Muscle layer of colon (tissue), 2 donors: Measurements from ENCODE around the gene SCLT1.
A peak's percentile ranks its signal among the peaks of the same experiment; 100 is the strongest.
"Not testable (repeated sequence)": the region's sequence is repeated elsewhere in the genome, so short reads cannot be mapped to it uniquely, and the experiment has no call there.

Experiments used
- H3K27ac ChIP-seq: one replicate; pipeline ENCODE4 v1.7.0; 2013; ENCODE audit warnings: low read depth, mild to moderate bottlenecking, low read length, moderate library complexity
- H3K27me3 ChIP-seq, 2 donors: one replicate each; pipeline ENCODE4 v1.7.0; 2013; ENCODE audit warnings: low read length in 2 of 2, mild to moderate bottlenecking in 2 of 2; ENCODE audit not compliant: insufficient read depth in 2 of 2, control insufficient read depth in 1 of 2
- H3K36me3 ChIP-seq: one replicate; pipeline ENCODE4 v1.7.0; 2013; ENCODE audit warnings: mild to moderate bottlenecking, low read length; ENCODE audit not compliant: insufficient read depth
- H3K4me1 ChIP-seq: one replicate; pipeline ENCODE4 v1.7.0; 2013; ENCODE audit warnings: mild to moderate bottlenecking, low read length; ENCODE audit not compliant: insufficient read depth
- H3K4me3 ChIP-seq, 2 donors: one replicate each; pipeline ENCODE4 v1.7.0; 2013; ENCODE audit warnings: low read length in 2 of 2, low read depth in 1 of 2, mild to moderate bottlenecking in 1 of 2, moderate library complexity in 1 of 2
- H3K9ac ChIP-seq: one replicate; pipeline ENCODE4 v1.7.0; 2013; ENCODE audit warnings: low read length
- H3K9me3 ChIP-seq: one replicate; pipeline ENCODE4 v1.7.0; 2013; ENCODE audit warnings: mild to moderate bottlenecking, low read length
- donor health status: abdominal sarcoma.
- donor health status: Adenocarcinoma of cecum.

SCLT1 gene

DNA sequence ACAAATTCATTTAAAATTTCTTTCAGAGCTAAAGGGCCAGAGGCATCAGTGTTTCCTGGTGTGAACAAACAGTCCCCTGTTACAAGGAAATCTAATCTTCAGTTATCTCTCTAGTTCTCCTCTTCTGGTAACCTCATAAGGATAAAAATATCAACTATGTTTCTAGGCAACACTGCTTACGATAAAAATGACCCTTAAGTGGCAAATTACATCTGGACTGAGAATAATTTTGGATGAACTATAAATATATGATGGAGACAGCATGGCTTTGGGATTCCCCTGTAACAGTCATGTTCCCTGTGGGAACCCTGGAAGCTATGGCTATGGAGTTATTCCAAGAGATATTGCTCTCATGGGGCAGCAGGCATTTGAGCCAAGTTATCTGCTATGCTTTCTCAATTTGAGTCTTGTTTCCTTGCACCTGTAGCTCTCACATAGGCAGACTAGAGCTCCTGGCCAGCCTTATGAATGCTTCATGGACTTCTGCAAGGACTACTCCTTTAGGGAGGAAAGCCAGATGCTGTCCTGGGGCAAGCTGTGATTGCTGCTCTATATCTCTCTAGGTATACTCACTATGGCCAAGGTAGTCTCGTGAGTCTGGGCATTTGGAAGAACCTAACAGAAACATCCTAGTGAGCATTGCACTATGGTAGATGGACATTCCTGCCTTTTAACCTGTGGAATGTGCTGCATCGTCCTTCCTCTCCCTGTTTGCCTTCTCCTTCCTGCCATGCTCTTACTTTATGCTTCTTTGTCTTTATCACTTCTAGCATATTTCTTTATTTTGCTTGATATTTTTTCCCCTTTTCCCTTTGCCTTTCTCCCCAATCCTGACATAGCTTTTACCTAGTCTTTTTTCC, 16.9 kb upstream of the SCLT1 start:
- no peak overlapping the region for H3K4me3 ChIP-seq
- H3K9me3 ChIP-seq, result no peaks in the 10 kb centered on the region
- H3K9ac ChIP-seq, result no peak overlapping the region
- no peaks in the 10 kb centered on the region for H3K27me3 ChIP-seq
- no peaks in the 10 kb centered on the region for H3K36me3 ChIP-seq
- no peaks in the 10 kb centered on the region for H3K4me1 ChIP-seq
- no peak overlapping the region for H3K27ac ChIP-seq

DNA sequence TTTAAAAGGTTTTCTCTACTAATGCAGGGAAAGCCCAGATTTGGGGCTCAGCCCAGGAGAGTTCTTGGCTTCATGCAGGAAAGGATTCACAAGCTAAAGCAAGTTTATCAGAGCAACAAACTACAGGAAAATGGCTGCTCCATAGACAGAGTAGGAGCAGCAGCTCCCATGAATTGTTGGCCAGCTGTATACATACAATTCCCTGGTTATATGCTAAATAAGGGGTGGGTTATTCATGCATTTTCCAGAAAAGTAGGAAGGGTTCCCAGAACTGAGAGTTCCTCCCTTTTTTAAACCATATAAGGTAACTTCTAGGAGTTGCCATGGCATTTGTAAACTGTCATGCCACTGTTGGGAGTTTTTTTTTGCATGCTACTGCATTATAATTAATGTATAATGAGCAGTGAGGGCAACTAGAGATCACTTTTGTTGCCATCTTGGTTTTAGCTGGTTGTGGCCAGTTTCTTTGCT, 5.2 kb upstream of the SCLT1 start:
- Histone ChIP-seq H3K9me3 (no peaks in the 10 kb centered on the region), H3K36me3 (peaks cover 2% of the 10 kb centered on the region), H3K4me3 (no peak overlapping the region), H3K27me3 (no peaks in the 10 kb centered on the region), H3K9ac (no peak overlapping the region), H3K27ac (no peak overlapping the region), H3K4me1 (peaks cover 6% of the 10 kb centered on the region)

DNA sequence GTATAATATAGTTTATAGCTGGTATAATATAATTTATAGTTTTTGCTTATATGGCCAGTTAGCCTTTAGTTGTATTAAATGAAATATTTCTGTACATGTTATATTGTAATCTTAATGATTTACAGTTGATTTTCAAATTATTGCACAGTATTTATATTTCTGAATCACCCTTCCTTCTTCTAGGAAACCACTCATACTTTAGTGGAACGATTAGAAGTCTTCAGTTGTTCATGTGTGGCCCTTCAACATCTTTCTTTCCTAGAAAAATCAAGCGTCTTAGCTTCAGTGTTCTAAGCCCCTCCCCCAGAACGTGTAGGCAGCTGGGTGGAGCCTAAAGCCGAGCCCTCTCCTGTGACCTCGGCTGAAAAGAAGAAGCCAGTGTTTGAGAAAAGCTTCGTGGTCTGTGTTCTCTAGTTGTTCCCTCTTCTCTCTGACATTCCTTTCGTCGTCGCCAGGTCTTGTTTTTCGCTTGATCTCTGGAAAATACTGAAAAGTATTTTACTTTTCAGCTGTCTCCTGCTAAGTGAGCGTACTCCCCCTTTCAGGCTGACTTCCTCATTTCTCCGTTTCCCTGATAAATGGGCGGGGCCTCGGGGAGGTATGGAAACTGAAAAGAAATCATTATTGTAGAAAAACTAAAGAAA, 2.6 kb upstream of the SCLT1 start, which contains the start of gene C4orf33:
TSS of gene C4orf33 (plus strand) at position 342 of the 644 bp plus-strand sequence. CDS start 6,459 bp downstream, outside the sequence.
- Histone ChIP-seq H3K36me3 (no peaks in the 10 kb centered on the region), H3K9ac (peak within 1 kb of the TSS; percentile 70), H3K4me3 (peak within 1 kb of the TSS; percentile 44 to 78), H3K27ac (peak within 1 kb of the TSS; percentile 27), H3K27me3 (no peaks in the 10 kb centered on the region), H3K9me3 (no peaks in the 10 kb centered on the region), H3K4me1 (peaks cover 6% of the 10 kb centered on the region)

DNA sequence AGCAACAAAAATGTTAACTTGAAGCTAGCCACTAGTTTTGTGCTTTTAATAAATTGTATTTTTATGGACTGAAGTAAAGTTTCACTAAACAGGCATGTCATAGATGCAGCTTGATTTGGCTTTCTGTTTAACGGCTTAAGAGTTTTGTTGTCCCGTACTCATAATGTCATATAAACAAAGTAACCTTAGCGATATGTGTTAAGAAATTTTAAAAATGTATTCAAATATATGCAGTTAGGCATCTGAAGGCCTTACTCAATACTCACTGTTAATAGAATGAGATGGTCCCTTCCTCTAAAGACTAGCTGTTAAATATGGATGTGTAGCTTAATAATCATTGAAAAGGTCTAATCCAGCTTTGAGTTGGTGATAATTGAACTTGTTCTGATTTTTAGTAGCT, 1.0 kb upstream of the SCLT1 start:
- Histone ChIP-seq H3K27me3 (no peaks in the 10 kb centered on the region), H3K27ac (peak overlapping the region; percentile 98), H3K9me3 (no peaks in the 10 kb centered on the region), H3K4me1 (peaks cover 6% of the 10 kb centered on the region), H3K9ac (peak overlapping the region; percentile 52), H3K36me3 (no peaks in the 10 kb centered on the region), H3K4me3 (peak overlapping the region in 1 of 2 donors; percentile 85)

DNA sequence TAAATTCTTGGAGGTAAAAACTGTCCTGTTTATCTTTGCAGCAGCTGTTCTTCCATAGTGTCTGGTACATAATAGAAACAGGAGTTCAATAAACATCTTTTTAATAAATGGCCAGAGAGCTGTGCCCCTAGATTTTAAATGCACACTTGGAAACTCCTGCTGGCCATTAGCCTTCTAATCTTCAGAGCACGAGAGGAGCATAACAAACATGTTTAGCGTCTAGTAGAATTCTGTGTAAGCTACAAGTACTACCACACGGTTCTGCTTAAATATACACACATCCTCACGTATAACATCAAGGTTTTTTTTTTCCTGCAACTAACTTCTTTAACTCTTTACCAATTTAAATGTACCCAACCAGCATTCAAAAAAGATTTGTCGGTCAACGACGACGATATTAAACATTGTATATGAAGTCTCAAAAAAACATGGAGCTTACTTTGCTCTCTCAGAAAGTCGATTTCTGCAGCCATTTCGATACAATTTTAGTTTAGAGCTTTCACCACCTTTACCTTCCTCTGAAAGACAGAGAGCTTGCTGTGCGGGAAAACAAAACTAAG, 628 bp downstream of the SCLT1 start:
- H3K27ac ChIP-seq, result peak overlapping the region; percentile 98
- peaks cover 6% of the 10 kb centered on the region for H3K4me1 ChIP-seq
- no peaks in the 10 kb centered on the region for H3K27me3 ChIP-seq
- H3K9ac ChIP-seq, result peak overlapping the region; percentile 52
- H3K36me3 ChIP-seq, result no peaks in the 10 kb centered on the region
- no peaks in the 10 kb centered on the region for H3K9me3 ChIP-seq
- peak overlapping the region; percentile 73 to 85 for H3K4me3 ChIP-seq

DNA sequence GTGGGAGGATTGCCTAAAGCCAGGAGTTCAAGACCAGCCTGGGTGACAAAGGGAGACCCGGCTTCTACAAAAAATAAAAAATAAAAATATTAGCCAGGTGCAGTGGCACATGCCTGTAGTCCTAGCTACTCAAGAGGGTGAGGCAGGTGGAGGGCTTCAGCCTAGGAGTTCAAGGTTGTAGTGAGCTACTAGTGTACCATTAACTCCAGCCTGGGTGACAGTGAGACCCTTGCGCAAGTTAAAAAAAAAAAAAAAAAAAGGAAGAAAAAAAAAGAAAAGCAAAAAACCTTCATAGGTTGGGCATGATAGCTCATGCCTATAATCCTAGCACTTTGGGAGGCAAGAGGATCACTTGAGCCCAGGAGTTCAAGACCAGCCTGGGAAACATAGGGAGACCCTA, 5.8 kb downstream of the SCLT1 start:
- Histone ChIP-seq H3K9ac (no peak overlapping the region), H3K4me3 (no peak overlapping the region), H3K27ac (no peak overlapping the region), H3K36me3 (no peaks in the 10 kb centered on the region), H3K27me3 (no peaks in the 10 kb centered on the region), H3K4me1 (no peaks in the 10 kb centered on the region), H3K9me3 (no peaks in the 10 kb centered on the region)

DNA sequence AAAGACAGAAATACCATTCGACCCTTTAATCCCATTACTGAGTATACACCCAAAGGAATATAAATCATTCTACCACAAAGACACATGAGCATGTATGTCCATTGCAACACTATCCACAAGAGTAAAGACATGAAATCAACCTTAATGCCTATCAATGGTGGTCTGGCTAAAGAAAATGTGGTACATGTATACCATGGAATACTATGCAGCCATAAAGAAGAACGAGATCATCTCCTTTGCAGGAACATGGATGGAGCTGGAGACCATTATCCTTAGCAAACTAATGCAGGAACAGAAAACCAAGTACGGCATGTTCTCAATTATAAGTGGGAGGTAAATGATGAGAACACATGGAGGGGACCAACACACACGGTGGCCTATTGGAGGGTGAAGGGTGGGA, 7.9 kb downstream of the SCLT1 start:
- Histone ChIP-seq H3K9me3 (no peaks in the 10 kb centered on the region), H3K27me3 (no peaks in the 10 kb centered on the region), H3K4me3 (no peak overlapping the region), H3K36me3 (peaks cover 5% of the 10 kb centered on the region), H3K4me1 (no peaks in the 10 kb centered on the region), H3K9ac (no peak overlapping the region), H3K27ac (no peak overlapping the region)

DNA sequence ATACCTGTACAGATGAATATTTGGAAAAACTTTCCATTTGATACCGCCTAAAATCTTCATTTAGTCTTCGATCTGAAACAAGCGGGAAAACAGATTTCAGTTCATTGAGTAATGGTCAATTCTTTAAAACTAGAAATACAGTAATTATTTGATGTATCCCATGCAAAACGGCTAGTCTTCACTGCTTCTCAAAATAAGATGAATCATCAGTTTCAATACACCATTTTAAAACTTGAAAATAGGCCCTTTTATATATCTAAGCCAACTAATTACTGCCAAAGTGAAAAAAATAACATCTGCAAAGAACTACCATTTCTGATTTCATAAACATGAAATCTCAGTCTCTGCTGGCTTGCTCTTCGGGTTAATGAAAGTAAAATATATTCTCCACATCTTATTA, 11.0 kb downstream of the SCLT1 start:
- Histone ChIP-seq H3K27me3 (no peaks in the 10 kb centered on the region), H3K36me3 (peaks cover 5% of the 10 kb centered on the region), H3K27ac (no peak overlapping the region), H3K4me3 (no peak overlapping the region), H3K4me1 (no peaks in the 10 kb centered on the region), H3K9me3 (no peaks in the 10 kb centered on the region), H3K9ac (no peak overlapping the region)

DNA sequence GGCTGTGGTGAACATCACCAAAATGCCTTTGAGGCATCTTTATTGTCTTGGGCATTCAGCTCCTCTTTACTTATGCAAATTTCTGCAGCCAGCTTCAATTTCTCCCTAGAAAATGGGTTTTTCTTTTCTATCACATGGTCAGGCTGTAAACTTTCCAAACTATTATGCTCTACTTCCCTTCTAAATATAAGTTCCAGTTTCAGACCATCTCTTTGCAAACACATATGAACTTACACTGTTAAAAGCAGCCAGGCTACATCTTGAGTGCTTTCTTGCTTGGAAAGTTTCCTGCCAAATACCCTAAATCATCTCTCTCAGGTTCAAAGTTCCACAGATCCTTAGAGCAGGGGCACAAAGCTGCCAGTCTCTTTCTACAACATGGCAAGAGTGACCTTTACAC, 13.2 kb downstream of the SCLT1 start:
- H3K9me3 ChIP-seq, result no peaks in the 10 kb centered on the region
- no peak overlapping the region for H3K4me3 ChIP-seq
- no peaks in the 10 kb centered on the region for H3K27me3 ChIP-seq
- no peaks in the 10 kb centered on the region for H3K4me1 ChIP-seq
- peaks cover 5% of the 10 kb centered on the region for H3K36me3 ChIP-seq
- no peak overlapping the region for H3K9ac ChIP-seq
- no peak overlapping the region for H3K27ac ChIP-seq

DNA sequence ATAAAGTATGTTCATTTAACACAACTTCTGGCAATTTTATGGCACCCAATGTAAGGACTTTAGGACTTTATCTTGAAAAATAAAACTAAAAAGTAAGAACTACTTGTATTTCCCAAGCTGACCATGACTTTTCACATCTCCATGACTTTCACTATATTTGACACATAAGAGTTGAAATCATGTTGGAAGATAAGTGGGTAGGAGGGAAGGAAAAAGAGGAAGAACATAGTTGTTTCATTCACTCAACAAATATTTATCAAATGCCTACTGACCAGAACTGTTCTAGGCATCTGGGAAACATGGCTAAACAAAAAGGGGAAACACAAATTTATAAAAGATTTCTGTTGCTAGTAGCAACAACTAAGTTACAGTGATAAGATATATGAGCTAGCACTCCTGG, 16.0 kb downstream of the SCLT1 start:
- Histone ChIP-seq H3K9ac (no peak overlapping the region), H3K9me3 (no peaks in the 10 kb centered on the region), H3K27me3 (no peaks in the 10 kb centered on the region), H3K36me3 (peaks cover 5% of the 10 kb centered on the region), H3K4me1 (no peaks in the 10 kb centered on the region), H3K27ac (no peak overlapping the region), H3K4me3 (no peak overlapping the region)

DNA sequence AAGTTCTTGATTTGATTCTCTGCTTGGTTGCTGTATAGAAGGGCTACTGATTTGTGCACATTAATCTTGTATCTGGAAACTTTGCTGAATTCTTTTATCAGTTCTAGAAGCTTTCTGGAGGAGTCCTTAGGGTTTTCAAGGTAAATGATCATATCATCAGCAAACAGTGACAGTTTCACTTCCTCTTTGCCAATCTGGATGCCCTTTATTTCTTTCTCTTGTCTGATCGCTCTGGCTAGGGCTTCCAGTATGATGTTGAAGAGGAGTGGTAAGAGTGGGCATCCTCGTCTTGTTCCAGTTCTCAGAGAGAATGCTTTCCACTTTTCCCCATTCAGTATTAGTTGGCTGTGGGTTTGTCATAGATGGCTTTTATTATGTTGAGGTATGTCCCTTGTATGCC, 23.8 kb downstream of the SCLT1 start:
- H3K4me3 ChIP-seq, H3K36me3 ChIP-seq, H3K4me1 ChIP-seq, H3K9ac ChIP-seq, H3K27me3 ChIP-seq, H3K9me3 ChIP-seq, H3K27ac ChIP-seq: not testable (repeated sequence)
